ENCODE data around the gene SOCS7.

SOCS7 gene

DNA sequence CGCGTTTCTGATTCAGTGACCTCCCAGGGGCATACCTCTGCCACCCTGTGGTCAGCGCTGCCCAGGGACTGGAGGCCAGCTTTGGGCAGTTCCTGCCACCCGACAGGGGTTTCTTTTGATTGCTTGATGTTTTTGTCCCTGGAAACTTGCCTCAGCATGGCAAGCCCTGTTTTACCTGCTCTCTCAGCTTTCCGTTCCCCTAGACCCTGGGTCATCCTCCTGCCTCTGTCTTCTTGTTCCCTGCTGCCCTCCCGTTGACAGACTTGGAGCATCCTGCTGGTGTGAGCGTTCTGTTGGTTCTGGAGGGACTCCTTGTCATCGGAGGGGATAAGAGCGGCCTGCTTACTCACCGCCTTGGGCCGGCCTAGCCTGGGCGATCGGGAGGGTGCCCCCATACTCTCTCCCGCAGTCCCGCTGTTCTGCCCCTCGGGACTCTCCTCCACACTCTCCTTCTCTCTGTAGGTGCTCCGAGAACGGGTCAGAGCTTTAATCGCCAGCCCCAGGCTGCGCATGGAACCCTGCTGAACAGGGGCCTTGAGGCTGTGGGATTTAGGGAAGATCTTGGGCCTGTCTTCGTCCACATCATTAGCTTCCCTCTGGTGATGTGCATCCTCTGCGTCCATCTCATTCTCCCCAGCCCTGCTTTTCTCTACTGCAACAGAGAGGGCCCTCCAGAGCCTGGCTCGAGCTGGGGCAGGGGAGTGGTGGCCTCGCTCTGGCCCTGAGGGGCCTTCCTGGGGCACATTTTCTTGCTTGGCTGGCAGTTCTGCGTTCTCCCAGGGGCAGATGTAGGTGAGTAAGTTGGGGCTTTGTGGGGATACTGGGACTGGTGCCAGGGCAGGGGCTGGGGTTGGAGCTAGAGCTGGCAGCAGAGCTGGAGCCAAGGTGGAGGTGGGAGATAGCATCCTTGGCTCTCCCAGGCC lies 21.6 kb upstream of the SOCS7 start:
- no peak overlapping the region for H3K27ac Mint-ChIP-seq
- H3K4me3 Mint-ChIP-seq, result no peak overlapping the region
- H3K27me3 Mint-ChIP-seq (ENCODE audit: low read depth), result no peaks in the 10 kb centered on the region

DNA sequence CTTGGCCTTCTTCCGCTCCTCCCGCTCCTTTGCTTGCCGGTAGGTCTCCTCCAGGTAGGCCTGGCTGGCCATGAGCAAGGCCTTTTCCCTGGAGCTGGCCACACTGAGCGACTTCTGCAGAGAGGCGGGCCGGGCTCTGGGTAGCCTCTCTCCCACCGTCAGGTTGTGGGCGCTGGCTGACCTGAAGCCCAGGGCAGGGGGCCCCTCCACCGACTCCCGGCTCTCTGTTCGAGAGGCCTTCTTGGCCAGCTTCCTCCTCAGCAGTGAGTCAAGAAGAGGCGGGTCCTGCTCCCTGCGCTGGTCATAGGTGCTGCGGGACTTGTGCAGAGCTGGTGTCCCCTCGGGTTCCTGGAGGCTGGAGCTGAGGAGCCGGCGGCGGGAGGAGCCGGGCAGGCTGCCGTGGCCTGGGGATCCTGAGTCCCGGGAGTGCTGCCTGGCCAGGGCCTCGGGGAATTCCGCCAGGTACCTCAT lies 20.7 kb upstream of the SOCS7 start:
- H3K27ac Mint-ChIP-seq, result no peak overlapping the region
- no peaks in the 10 kb centered on the region for H3K27me3 Mint-ChIP-seq (ENCODE audit: low read depth)
- no peak overlapping the region for H3K4me3 Mint-ChIP-seq
- peaks cover 5% of the 10 kb centered on the region for H3K4me1 Mint-ChIP-seq (ENCODE audit: low read depth)
- H3K36me3 Mint-ChIP-seq (ENCODE audit: low read depth), result no peaks in the 10 kb centered on the region
- H3K9me3 Mint-ChIP-seq, result no peaks in the 10 kb centered on the region

More for the DNA sequence above, 21.6 kb upstream of the SOCS7 start:
- Mint-ChIP-seq H3K36me3 (ENCODE audit: low read depth) (peaks cover under 1% of the 10 kb centered on the region), H3K4me1 (ENCODE audit: low read depth) (peaks cover 5% of the 10 kb centered on the region), H3K9me3 (no peaks in the 10 kb centered on the region)

DNA sequence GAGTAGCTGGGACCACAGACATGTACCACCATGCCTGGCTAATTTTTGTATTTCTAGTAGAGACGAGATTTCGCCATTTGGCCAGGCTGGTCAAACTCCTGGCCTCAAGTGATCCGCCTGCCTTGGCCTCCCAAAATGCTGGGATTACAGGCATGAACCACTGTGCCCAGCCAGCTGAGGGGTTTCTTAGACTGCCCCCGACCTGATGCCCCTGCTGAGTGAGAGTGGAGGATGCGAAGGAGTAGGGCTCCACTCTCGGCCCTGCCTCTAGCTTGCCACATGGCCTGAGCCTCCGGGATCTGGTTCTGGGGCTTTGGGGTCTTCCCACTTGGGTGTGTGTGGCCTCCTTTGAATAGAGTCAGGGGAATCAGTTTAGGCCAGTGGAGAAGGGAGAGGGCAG lies 18.9 kb upstream of the SOCS7 start:
- Mint-ChIP-seq H3K27ac (no peak overlapping the region), H3K9me3 (no peaks in the 10 kb centered on the region), H3K27me3 (ENCODE audit: low read depth) (no peaks in the 10 kb centered on the region), H3K36me3 (ENCODE audit: low read depth) (no peaks in the 10 kb centered on the region), H3K4me3 (no peak overlapping the region), H3K4me1 (ENCODE audit: low read depth) (peaks cover 2% of the 10 kb centered on the region)

DNA sequence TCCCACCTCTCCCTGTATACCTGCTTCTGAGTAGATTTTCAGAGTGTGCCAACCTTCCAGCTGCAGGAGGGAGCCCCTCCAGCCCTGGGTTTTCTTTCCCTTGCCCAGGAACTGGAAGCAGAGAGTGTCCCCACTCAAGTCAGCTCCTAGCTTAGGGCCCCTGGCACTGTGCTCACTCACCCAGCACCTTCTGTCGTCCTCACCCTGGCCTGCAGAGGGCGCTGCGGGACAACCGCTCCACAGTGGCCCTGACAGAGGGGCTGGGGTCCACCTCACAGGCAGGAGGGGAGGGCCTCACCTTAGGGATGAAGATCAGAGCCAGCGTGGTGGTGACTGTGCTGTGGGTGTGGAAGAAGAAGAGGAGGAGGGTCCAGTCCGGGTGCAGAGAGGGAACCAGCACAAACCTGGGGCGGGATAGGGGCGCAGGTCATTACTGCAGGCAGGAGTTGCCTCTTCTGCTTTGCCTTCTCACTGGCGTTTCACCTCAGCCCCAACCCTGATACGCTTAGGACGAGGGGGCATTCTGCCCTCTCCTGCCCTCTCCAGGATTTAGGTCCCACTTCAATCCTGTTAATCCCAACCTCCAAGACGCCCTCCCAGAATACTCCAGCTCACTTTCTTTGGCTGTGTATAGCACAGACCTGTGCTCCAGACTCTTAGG lies 17.9 kb upstream of the SOCS7 start:
- Mint-ChIP-seq H3K27ac (no peak overlapping the region), H3K36me3 (ENCODE audit: low read depth) (no peaks in the 10 kb centered on the region), H3K27me3 (ENCODE audit: low read depth) (no peaks in the 10 kb centered on the region), H3K4me3 (no peak overlapping the region), H3K4me1 (ENCODE audit: low read depth) (no peaks in the 10 kb centered on the region), H3K9me3 (no peaks in the 10 kb centered on the region)

DNA sequence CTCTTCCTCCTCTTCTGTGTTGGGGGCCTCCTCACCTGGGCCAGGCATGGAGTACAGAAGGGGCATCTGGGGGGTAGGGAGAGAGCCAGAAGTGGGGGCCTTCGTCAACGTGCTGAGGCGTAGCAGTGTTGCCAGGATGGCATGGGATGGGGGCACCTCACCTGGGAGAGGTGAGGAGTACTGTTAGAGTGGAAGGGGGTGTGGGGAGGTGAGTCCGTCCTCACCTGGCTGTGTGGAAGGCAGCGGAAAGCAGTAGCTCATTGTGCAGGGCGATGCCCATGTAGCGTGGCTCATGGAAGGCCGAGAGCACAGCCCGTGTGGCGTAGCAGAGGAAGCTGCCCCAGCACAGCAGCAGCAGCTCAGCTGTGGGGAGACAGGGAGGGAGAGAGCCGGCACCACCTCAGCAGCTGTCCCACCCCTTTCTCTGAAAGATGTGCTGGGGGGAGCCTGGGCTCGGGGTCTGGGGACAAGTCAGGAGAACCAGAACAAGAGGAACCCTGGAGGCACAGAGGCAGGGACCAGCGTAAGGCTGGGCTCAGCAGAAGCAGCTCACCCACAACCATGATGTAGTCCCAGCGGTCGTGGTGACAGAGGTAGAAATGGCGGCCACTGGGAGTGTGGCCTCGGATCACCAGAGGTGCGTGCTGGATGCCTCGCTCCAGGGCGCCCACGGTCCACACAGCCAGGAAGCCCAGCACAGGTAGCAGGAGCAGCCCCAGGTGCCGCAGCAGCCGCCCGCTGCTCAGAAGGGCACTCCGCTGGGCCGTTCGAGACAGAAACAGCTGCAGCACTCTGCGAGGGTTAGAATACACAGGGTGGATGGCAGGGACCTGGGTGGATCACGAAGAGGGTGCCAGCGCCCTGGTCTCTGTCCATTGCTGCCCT lies 16.9 kb upstream of the SOCS7 start:
- no peaks in the 10 kb centered on the region for H3K4me1 Mint-ChIP-seq (ENCODE audit: low read depth)
- H3K27me3 Mint-ChIP-seq (ENCODE audit: low read depth), result no peaks in the 10 kb centered on the region
- H3K27ac Mint-ChIP-seq, result no peak overlapping the region
- H3K9me3 Mint-ChIP-seq, result no peaks in the 10 kb centered on the region
- H3K4me3 Mint-ChIP-seq, result no peak overlapping the region
- H3K36me3 Mint-ChIP-seq (ENCODE audit: low read depth), result no peaks in the 10 kb centered on the region

DNA sequence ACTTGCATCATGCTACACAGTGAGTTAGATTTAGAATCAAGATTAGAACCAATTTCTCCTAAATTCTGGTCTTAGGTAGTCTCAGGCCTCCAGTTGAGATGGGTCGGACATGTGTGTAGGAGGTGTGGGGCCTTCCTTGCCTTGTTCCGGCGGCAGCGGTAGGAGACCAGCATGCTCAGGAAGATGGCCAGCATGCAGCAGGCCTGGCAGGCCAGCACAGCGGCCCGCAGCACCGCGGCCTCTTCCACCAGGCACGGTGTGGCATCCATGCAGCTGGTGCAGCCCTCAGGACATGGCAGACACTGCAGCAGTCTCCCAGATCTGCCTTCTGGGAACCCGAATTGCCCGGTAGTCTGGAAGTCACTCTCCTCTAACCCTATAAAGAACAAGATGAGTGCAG lies 14.8 kb upstream of the SOCS7 start:
- Mint-ChIP-seq H3K27me3 (ENCODE audit: low read depth) (peaks cover 5% of the 10 kb centered on the region), H3K4me1 (ENCODE audit: low read depth) (no peaks in the 10 kb centered on the region), H3K9me3 (no peaks in the 10 kb centered on the region), H3K36me3 (ENCODE audit: low read depth) (no peaks in the 10 kb centered on the region), H3K27ac (no peak overlapping the region), H3K4me3 (no peak overlapping the region)

DNA sequence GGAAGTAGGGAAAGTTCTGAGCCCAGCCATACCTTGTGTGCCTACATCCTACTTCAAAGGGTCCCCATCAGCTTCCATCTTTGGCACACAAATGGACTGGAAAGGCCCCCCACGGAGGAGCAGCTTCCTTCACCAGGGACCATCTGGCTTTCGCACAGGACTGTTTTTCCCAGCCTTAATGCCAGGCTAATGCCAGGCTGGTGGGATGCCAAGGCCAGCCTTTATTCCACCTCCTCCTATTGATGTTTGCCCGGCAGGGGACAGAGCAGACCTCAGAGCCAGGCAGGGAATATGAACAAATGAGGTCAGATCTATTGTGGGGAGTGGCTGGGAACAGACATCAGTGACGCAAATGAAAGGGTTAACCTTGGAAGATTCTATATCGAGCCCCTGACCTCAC lies 13.6 kb upstream of the SOCS7 start:
- Mint-ChIP-seq H3K9me3 (no peaks in the 10 kb centered on the region), H3K36me3 (ENCODE audit: low read depth) (no peaks in the 10 kb centered on the region), H3K27ac (no peak overlapping the region), H3K4me1 (ENCODE audit: low read depth) (no peaks in the 10 kb centered on the region), H3K4me3 (no peak overlapping the region), H3K27me3 (ENCODE audit: low read depth) (peaks cover 5% of the 10 kb centered on the region)

DNA sequence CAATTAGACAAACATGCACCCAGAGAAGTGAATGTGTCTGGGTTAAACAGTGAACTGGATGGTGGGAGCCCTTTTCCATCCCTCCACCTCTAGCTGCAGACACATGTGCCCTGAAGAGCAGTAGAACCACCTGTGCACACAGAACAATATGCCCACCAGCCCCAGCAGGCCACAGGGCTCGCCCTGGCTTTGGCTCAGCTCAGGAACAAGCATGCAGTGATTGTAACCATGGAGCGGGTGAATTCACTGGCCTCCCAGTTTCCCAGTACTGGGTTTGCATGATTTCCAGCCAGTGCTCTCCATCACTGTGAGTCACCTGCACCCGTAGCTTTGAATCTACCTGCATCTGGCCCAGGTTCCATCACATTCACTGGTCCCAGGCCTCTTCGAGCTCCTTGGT lies 13.1 kb upstream of the SOCS7 start:
- H3K27ac Mint-ChIP-seq, result no peak overlapping the region
- H3K4me3 Mint-ChIP-seq, result no peak overlapping the region
- peaks cover 5% of the 10 kb centered on the region for H3K27me3 Mint-ChIP-seq (ENCODE audit: low read depth)
- no peaks in the 10 kb centered on the region for H3K9me3 Mint-ChIP-seq
- no peaks in the 10 kb centered on the region for H3K4me1 Mint-ChIP-seq (ENCODE audit: low read depth)
- H3K36me3 Mint-ChIP-seq (ENCODE audit: low read depth), result no peaks in the 10 kb centered on the region

DNA sequence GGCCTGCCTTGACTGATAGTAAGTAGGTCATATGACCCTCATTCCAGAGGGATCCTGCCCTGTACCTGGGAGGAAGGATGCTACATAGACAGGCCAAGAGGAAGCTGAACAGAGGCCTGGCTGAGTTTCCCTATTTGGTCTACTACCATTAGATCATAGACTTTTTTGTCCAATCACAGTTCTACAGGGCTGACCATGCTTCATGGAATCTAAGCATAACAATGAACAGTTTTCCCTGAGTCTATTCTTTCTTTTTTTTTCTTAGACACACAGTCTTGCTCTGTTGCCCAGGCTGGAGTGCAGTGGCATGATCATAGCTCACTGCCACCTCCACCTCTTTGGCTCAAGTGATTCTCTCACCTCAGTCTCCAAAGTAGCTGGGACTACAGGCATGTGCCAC lies 11.8 kb upstream of the SOCS7 start:
- Mint-ChIP-seq H3K4me1 (ENCODE audit: low read depth) (no peaks in the 10 kb centered on the region), H3K4me3 (no peak overlapping the region), H3K27ac (no peak overlapping the region), H3K36me3 (ENCODE audit: low read depth) (no peaks in the 10 kb centered on the region), H3K27me3 (ENCODE audit: low read depth) (peaks cover 5% of the 10 kb centered on the region), H3K9me3 (no peaks in the 10 kb centered on the region)

DNA sequence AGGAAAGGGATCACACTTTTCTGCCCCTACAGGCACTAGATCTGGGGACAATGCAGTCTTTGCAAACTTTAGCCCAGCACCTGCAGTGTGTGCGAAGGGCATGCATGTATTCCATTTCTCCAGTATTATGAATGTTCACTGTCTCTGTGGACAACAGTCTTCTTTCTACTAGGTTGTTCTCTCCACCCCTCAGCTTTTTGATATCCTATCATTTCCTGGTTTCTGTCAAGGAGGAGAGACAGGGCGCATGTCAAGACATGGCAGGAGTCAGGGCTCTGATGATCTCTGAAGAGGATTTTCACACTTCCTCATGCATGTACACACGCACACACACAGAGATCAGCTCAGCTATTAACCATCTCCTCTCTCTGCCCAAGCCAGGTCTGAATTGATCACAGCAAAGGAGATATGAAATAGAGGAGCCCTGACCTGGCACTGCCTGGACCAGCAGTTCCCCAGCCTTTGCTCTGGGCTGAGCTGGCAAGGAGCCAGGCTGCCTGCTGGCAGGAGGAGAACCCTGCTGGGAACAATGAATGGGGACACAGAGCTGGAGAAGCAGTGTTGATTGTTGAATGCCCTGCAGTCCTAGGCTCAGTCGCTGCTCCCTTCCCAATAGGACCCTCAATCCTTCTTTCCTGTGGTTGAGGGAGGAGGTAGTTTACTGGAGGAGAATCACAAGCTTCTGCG lies 10.5 kb upstream of the SOCS7 start:
- no peaks in the 10 kb centered on the region for H3K36me3 Mint-ChIP-seq (ENCODE audit: low read depth)
- no peak overlapping the region for H3K27ac Mint-ChIP-seq
- H3K4me1 Mint-ChIP-seq (ENCODE audit: low read depth), result no peaks in the 10 kb centered on the region
- H3K9me3 Mint-ChIP-seq, result no peaks in the 10 kb centered on the region
- H3K4me3 Mint-ChIP-seq, result no peak overlapping the region
- peaks cover 5% of the 10 kb centered on the region for H3K27me3 Mint-ChIP-seq (ENCODE audit: low read depth)

DNA sequence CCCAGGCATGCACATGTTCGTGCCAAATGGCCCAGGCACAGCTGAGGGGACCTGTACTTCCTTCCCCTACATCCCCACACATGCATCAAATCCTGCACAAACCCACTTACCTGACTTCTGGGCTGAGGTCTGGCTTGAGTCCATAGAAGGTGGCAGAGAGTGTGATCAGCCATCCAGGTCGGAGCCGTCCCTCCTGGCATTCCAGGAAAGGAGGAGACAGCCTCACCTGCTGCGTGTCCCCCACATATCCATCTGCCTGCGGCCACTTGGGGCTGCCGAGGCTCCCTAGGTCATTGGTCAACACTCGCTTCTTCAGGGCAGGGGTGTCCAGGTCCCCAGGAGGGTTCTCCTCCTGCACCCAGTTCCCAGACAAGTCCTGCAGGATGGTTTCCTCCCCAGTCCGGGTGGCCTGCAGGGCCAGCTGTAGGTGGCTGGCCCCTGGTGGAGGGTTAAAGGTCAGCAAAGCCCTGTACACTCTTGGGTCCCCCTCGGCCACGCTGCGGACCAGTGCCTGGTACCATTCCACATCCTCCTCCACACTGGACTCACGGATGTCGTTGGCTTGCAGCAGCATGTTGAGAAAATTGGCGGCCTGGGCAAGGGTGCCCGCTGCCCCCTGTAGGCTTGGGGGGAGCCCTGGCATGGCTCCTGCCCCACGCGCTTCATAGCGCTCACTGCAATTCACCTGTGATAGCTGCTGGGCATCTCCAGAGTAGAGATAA lies 8.6 kb upstream of the SOCS7 start:
- Mint-ChIP-seq H3K4me1 (ENCODE audit: low read depth) (no peaks in the 10 kb centered on the region), H3K36me3 (ENCODE audit: low read depth) (no peaks in the 10 kb centered on the region), H3K27me3 (ENCODE audit: low read depth) (peaks cover 5% of the 10 kb centered on the region), H3K9me3 (no peaks in the 10 kb centered on the region), H3K27ac (no peak overlapping the region), H3K4me3 (no peak overlapping the region)

DNA sequence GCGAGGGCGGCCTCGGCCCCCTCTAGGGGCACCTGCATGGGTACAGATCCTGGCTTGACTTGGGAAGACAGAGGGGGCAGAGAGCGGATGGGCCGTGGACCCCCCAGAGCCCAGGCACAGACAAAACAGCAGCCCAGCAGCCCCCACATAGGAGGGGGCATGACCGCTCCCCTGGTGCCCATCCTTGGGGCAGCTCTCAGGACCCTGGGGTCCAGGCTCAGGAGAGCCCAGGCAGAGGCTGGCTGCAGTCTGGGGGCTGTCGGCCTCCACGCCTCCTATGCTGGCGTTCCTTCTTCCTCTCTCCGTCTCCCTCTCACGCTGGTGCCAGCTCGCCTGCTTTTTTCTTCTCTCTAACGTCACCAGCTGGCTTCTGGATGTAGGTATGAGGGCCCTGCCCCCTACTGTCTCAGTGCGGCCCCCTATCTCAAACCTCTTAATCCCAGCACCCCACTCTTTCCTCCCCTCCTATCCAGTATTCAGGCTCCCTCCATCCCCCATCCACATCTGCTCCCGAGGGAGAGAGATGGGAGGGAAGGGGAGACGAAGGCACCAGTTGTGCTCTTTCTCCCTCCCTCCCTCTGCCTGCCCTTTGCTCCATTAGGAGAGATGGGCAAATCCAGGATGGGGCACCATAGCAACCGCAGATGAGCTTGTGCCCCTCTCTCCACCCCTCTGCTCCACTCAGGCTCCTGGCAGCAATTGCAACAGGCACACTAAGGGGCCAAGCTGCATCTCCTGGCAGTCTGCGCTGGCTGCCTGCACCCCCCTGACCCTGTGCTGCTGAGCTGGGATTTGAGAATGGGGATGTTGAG lies 7.8 kb upstream of the SOCS7 start, which contains the start of gene GPR179:
Gene GPR179, minus strand, starts transcription at position 349 of the 812 bp plus-strand sequence. Its CDS starts 167 bp downstream, at position 182.
- peaks cover 5% of the 10 kb centered on the region for H3K27me3 Mint-ChIP-seq (ENCODE audit: low read depth)
- peaks cover under 1% of the 10 kb centered on the region for H3K4me1 Mint-ChIP-seq (ENCODE audit: low read depth)
- no peaks in the 10 kb centered on the region for H3K36me3 Mint-ChIP-seq (ENCODE audit: low read depth)
- no peak within 1 kb of the TSS for H3K4me3 Mint-ChIP-seq
- H3K27ac Mint-ChIP-seq, result no peak within 1 kb of the TSS
- H3K9me3 Mint-ChIP-seq, result no peaks in the 10 kb centered on the region

DNA sequence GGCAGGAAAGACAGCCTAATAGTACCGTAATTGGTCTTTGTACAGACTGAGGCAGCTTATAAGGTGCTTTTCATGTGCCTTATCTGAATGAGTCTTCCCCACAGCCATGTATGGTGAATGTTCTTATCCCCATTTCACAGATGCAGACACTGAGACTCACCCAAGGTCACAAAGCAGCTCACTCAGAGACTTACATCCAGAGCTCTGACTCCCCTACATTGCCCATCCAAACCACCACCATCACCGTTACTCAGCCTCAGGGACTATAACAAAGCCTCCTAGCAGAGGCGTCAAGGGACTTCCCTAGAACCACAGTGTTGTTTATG lies 7.3 kb upstream of the SOCS7 start:
- H3K4me3 Mint-ChIP-seq, result no peak overlapping the region
- no peak overlapping the region for H3K27ac Mint-ChIP-seq
- no peaks in the 10 kb centered on the region for H3K9me3 Mint-ChIP-seq
- peaks cover 5% of the 10 kb centered on the region for H3K27me3 Mint-ChIP-seq (ENCODE audit: low read depth)
- peaks cover 4% of the 10 kb centered on the region for H3K4me1 Mint-ChIP-seq (ENCODE audit: low read depth)
- H3K36me3 Mint-ChIP-seq (ENCODE audit: low read depth), result no peaks in the 10 kb centered on the region
